Measurements from ENCODE around the gene RNF222.
"Not testable (repeated sequence)": the region's sequence is repeated elsewhere in the genome, so short reads cannot be mapped to it uniquely, and the experiment has no call there.

DNA sequence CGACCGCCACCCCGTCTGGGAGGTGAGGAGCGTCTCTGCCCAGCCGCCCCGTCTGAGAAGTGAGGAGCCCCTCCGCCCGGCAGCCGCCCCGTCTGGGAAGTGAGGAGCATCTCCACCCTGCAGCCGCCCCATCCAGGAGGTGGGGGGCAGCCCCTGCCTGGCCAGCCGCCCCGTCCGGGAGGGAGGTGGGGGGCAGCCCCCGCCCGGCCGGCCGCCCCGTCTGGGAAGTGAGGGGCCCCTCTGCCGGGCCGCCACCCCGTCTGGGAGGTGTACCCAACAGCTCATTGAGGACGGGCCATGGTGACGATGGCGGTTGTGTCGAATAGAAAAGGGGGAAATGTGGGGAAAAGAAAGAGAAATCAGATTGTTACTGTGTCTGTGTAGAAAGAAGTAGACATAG, 23.8 kb downstream of the RNF222 start:
- not testable (repeated sequence) for TF ChIP-seq YY1 (IDR thresholded peaks at IDR 0.05; ENCODE audit: insufficient read depth, insufficient read length); ZNF274 (IDR thresholded peaks at IDR 0.05; ENCODE audit: low read depth, low read length); SUZ12 (IDR thresholded peaks at IDR 0.05; ENCODE audit: extremely low read depth, insufficient read depth, insufficient read length)

Data from NT2/D1 (cell line).